OCI-LY3 (cell line): ENCODE measurements around the gene C9orf72.

Experiments
- H2AFZ ChIP-seq: fragments of 200-600, 300-600 bp; shearing (Covaris generic); 2 replicates; pipeline ENCODE4 v1.6.0; 2014; ENCODE audit warnings: antibody characterized with exemption, low read depth, low read length
- H3K27ac ChIP-seq: fragments of 200-600, 300-600 bp; sonication (generic); 2 replicates; pipeline ENCODE4 v1.5.1; 2014; ENCODE audit warnings: mild to moderate bottlenecking, low read length, moderate library complexity, mixed read lengths
- H3K27me3 ChIP-seq: fragments of 200-600, 300-600 bp; sonication (generic); 2 replicates; pipeline ENCODE4 v1.6.1; 2014; ENCODE audit warnings: low read depth, low read length, mixed read lengths
- H3K36me3 ChIP-seq: fragments of 200-600, 300-600 bp; sonication (generic); replicated peaks from 2 replicates; pipeline ENCODE3; 2014; ENCODE audit warnings: low read depth, low read length, mixed read lengths
- H3K4me1 ChIP-seq: fragments of 300-600, 200-600 bp; sonication (generic); 2 replicates; pipeline ENCODE4 v1.6.1; 2014; ENCODE audit warnings: low read length, mixed read lengths
- H3K4me2 ChIP-seq: fragments of 200-600, 300-600 bp; sonication (generic); 2 replicates; pipeline ENCODE4 v1.6.1; 2014; ENCODE audit warnings: low read length, mixed read lengths
- H3K4me3 ChIP-seq: fragments of 300-600, 200-600 bp; sonication (generic); 2 replicates; pipeline ENCODE4 v1.5.1; 2014; ENCODE audit warnings: antibody characterized with exemption, mild to moderate bottlenecking, low read length, moderate library complexity
- H3K79me2 ChIP-seq: fragments of 300-600, 200-600 bp; shearing (Covaris generic); 2 replicates; pipeline ENCODE4 v1.6.1; 2014; ENCODE audit warnings: mild to moderate bottlenecking, low read length, mixed read lengths
- H3K9ac ChIP-seq: fragments of 300-600, 200-600 bp; shearing (Covaris generic); 2 replicates; pipeline ENCODE4 v1.6.0; 2014; ENCODE audit warnings: mild to moderate bottlenecking, low read length, moderate library complexity
- H3K9me3 ChIP-seq: fragments of 200-600, 300-600 bp; shearing (Covaris generic); 2 replicates; pipeline ENCODE4 v1.6.1; 2014; ENCODE audit warnings: low read length, mixed read lengths; ENCODE audit not compliant: insufficient read depth
- H4K20me1 ChIP-seq: fragments of 200-600, 300-600 bp; sonication (generic); 2 replicates; pipeline ENCODE4 v1.6.1; 2016; ENCODE audit warnings: low read length, mixed read lengths; ENCODE audit not compliant: insufficient read depth
- EZH2phosphoT487 ChIP-seq: fragments of 200-600 bp; shearing (Covaris generic); IDR thresholded peaks from 2 replicates; pipeline ENCODE4 v1.6.1; 2018; ENCODE audit warnings: antibody characterized with exemption, mixed run types, low read depth
- TF ChIP-seq, protein P1 (sequence below): fragments of 200-600, 300-600 bp; sonication (generic); IDR thresholded peaks from 2 replicates; pipeline ENCODE4 v1.5.1; 2014; ENCODE audit warnings: antibody characterized with exemption, low read length, low read depth

Gene C9orf72

DNA sequence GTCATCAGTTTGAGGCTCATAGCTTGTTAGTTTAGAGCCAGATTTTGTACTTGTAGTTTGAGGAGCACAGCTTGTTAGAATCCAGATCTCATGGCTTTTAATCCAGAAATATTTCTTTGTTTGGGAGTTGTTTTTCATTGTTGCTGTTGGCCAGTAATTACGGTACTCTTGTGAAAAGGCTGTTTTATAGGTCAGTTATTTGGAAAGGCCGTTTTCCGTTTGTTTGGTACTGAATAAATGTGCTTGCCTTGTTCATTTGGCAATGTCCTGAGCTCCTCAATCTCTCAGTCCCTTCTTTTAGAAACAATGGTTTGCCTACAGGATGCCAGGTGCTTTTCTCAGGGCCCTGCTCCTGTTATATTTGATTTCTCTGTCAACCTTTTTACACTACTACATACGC lies 39.1 kb downstream of the C9orf72 start:
- TF ChIP-seq, protein P1, sequence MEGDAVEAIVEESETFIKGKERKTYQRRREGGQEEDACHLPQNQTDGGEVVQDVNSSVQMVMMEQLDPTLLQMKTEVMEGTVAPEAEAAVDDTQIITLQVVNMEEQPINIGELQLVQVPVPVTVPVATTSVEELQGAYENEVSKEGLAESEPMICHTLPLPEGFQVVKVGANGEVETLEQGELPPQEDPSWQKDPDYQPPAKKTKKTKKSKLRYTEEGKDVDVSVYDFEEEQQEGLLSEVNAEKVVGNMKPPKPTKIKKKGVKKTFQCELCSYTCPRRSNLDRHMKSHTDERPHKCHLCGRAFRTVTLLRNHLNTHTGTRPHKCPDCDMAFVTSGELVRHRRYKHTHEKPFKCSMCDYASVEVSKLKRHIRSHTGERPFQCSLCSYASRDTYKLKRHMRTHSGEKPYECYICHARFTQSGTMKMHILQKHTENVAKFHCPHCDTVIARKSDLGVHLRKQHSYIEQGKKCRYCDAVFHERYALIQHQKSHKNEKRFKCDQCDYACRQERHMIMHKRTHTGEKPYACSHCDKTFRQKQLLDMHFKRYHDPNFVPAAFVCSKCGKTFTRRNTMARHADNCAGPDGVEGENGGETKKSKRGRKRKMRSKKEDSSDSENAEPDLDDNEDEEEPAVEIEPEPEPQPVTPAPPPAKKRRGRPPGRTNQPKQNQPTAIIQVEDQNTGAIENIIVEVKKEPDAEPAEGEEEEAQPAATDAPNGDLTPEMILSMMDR, result no peak
- no peak for TF ChIP-seq EZH2phosphoT487
- Histone ChIP-seq H3K36me3 (no peaks in the 10 kb centered on the region), H3K4me2 (no peak overlapping the region), H3K27ac (no peak overlapping the region), H3K79me2 (no peaks in the 10 kb centered on the region), H3K4me1 (peaks cover 12% of the 10 kb centered on the region), H2AFZ (no peak overlapping the region), H3K9me3 (no peaks in the 10 kb centered on the region), H3K9ac (no peak overlapping the region), H4K20me1 (no peaks in the 10 kb centered on the region), H3K4me3 (no peak overlapping the region), H3K27me3 (peaks cover 28% of the 10 kb centered on the region)

DNA sequence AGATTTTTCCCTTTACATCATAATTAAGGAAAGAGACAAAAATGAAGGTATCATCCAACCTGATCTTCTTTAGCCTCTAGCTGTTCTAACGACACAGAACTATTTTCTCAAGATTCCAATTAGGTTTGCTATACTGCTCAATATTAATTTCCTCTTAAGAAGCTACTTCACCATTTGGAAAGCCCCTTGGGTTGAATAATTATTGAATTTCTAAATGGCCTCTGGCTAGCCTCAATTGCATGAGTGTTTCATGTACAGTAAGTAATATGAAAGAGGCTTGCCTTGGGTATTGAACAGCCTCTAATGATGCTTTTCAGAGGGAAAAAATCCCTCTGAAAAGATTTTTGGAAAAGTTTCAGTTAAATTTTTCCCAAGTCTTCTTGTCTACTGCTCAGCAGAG lies 40.0 kb downstream of the C9orf72 start:
- no peaks in the 10 kb centered on the region for H3K9me3 ChIP-seq
- no peaks in the 10 kb centered on the region for H3K79me2 ChIP-seq
- no peak overlapping the region for H3K4me2 ChIP-seq
- no peak overlapping the region for H3K9ac ChIP-seq
- H3K27ac ChIP-seq, result no peak overlapping the region
- TF ChIP-seq EZH2phosphoT487, result no peak
- no peak overlapping the region for H3K4me3 ChIP-seq
- H4K20me1 ChIP-seq, result no peaks in the 10 kb centered on the region
- H3K27me3 ChIP-seq, result peaks cover 32% of the 10 kb centered on the region
- no peak overlapping the region for H2AFZ ChIP-seq
- H3K36me3 ChIP-seq, result no peaks in the 10 kb centered on the region
- peaks cover 12% of the 10 kb centered on the region for H3K4me1 ChIP-seq

DNA sequence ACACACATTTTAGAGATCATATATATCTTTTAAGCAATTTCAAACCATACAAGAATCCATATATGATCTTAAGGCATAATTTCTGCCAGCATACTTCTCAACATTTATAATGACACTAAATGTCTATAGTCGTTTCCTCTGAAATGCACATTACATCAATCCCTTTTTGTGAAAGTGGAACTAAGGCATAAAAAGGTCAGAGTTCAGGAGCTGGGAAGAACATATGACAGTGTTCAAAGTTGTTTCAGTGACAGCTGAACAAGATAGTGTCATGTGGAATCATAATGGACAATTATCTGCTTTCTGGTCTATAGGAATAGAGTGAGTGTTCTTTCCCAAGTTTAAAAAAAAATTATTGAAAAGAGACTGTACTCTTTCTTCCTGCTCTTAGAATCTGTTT lies 41.2 kb downstream of the C9orf72 start:
- H3K4me2 ChIP-seq, result no peak overlapping the region
- H3K27ac ChIP-seq, result no peak overlapping the region
- no peak overlapping the region for H3K4me3 ChIP-seq
- H2AFZ ChIP-seq, result no peak overlapping the region
- no peaks in the 10 kb centered on the region for H3K79me2 ChIP-seq
- peaks cover 44% of the 10 kb centered on the region for H3K27me3 ChIP-seq
- TF ChIP-seq EZH2phosphoT487, result no peak
- TF ChIP-seq, protein P1, result no peak
- no peaks in the 10 kb centered on the region for H3K9me3 ChIP-seq
- no peaks in the 10 kb centered on the region for H3K36me3 ChIP-seq
- no peak overlapping the region for H3K9ac ChIP-seq
- H4K20me1 ChIP-seq, result 0 out of 2 replicates have a peak, but pooled peaks cover 6% of the 10 kb centered on the region
- H3K4me1 ChIP-seq, result peaks cover 12% of the 10 kb centered on the region

DNA sequence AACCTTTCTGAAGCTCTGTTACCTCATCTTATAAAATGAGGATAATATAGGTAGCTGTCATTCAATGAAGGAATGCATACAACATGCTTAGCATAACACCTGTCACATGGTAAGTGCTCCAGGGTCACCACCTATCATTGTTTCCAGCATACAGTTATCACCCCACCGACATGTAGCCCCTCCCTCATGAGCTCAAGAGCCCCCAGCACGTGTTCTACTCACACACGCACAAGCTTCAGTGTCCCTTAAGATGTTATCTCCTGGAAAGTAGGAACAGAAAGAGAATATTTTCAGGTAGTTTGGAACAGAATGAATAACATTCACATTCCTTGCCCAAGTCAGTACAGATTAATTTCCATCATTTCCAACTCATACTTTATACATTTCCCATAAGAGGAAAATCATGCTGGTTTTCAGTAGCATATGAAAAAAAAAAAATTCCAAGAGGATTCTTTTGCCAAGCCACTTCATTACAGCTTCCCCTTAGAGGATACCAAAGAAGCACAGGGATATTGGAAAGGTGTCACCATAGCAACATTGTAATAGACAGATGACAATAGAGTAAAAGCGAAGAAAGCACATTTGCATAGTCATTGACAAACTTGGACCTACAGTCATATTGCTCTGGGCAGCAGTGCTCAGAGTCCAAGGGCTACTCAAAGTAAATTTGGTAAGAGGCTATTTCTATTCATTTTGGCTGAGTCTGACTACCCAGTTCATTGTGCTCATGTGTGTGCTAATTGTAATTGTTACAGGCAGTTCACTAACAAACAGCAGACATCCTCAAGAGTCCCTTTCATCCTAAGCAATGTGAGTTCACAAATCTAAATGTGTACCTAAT lies 42.1 kb downstream of the C9orf72 start:
- H4K20me1 ChIP-seq, result 0 out of 2 replicates have a peak, but pooled peaks cover 6% of the 10 kb centered on the region
- peaks cover 50% of the 10 kb centered on the region for H3K27me3 ChIP-seq
- no peak overlapping the region for H3K4me3 ChIP-seq
- no peak overlapping the region for H2AFZ ChIP-seq
- no peaks in the 10 kb centered on the region for H3K79me2 ChIP-seq
- H3K9me3 ChIP-seq, result no peaks in the 10 kb centered on the region
- TF ChIP-seq, protein P1, result no peak
- TF ChIP-seq EZH2phosphoT487, result no peak
- H3K4me2 ChIP-seq, result no peak overlapping the region
- H3K4me1 ChIP-seq, result peaks cover 12% of the 10 kb centered on the region
- no peak overlapping the region for H3K27ac ChIP-seq
- no peak overlapping the region for H3K9ac ChIP-seq
- H3K36me3 ChIP-seq, result no peaks in the 10 kb centered on the region
